ENCODE data around the gene A2ML1.
"Not testable (repeated sequence)": the region's sequence is repeated elsewhere in the genome, so short reads cannot be mapped to it uniquely, and the experiment has no call there.

The A2ML1 gene

GRCh38 chr12:8916154-8916553, 93.7 kb downstream of the A2ML1 start:
- no peaks in the 10 kb centered on the region for H4K20me1 ChIP-seq (ENCODE audit: control insufficient read depth, insufficient read depth, low read depth, low read length)
- no peaks in the 10 kb centered on the region for H3K9me2 ChIP-seq (replicated peaks; ENCODE audit: control insufficient read depth, low read length)
- peaks cover 22% of the 10 kb centered on the region for H3F3A ChIP-seq (ENCODE audit: control insufficient read depth, insufficient read depth)
- H3K4me3 ChIP-seq (ENCODE audit: low read length) = peak overlapping the region; percentile 98
- H3K9me3 ChIP-seq (ENCODE audit: control insufficient read depth, insufficient read depth, low read length) = no peaks in the 10 kb centered on the region
- TF ChIP-seq CTCF (IDR thresholded peaks at IDR 0.05; ENCODE audit: low read depth, low read length, poor library complexity, severe bottlenecking) = no peak
- TF ChIP-seq EZH2phosphoT487 (IDR thresholded peaks at IDR 0.05; ENCODE audit: borderline replicate concordance, low read length) = no peak
- no peak overlapping the region for H3K27ac ChIP-seq (ENCODE audit: low read depth, low read length)
- peak overlapping the region; percentile 80 for H3K4me2 ChIP-seq (ENCODE audit: low read length)
- no peaks in the 10 kb centered on the region for H3K27me3 ChIP-seq (ENCODE audit: control insufficient read depth, low read length)
- peaks cover 9% of the 10 kb centered on the region for H3K36me3 ChIP-seq (ENCODE audit: control insufficient read depth, low read length)
- H3K79me2 ChIP-seq (ENCODE audit: control insufficient read depth, low read length) = peaks cover 26% of the 10 kb centered on the region
- H3K4me1 ChIP-seq (ENCODE audit: control insufficient read depth, low read length) = peaks cover 45% of the 10 kb centered on the region

GRCh38 chr12:8917031-8917430, 94.6 kb downstream of the A2ML1 start:
- peaks cover 36% of the 10 kb centered on the region for H3K4me1 ChIP-seq (ENCODE audit: control insufficient read depth, low read length)
- peak overlapping the region; percentile 80; the same call in 1 of the 2 replicates for H3K4me2 ChIP-seq (ENCODE audit: low read length)
- no peaks in the 10 kb centered on the region for H3K9me3 ChIP-seq (ENCODE audit: control insufficient read depth, insufficient read depth, low read length)
- H3K9me2 ChIP-seq (replicated peaks; ENCODE audit: control insufficient read depth, low read length) = no peaks in the 10 kb centered on the region
- no peaks in the 10 kb centered on the region for H3K27me3 ChIP-seq (ENCODE audit: control insufficient read depth, low read length)
- no peak for TF ChIP-seq EZH2phosphoT487 (IDR thresholded peaks at IDR 0.05; ENCODE audit: borderline replicate concordance, low read length)
- H3F3A ChIP-seq (ENCODE audit: control insufficient read depth, insufficient read depth) = peaks cover 19% of the 10 kb centered on the region
- no peak overlapping the region for H3K27ac ChIP-seq (ENCODE audit: low read depth, low read length)
- peaks cover 13% of the 10 kb centered on the region for H3K36me3 ChIP-seq (ENCODE audit: control insufficient read depth, low read length)
- H3K79me2 ChIP-seq (ENCODE audit: control insufficient read depth, low read length) = peaks cover 26% of the 10 kb centered on the region
- no peak overlapping the region for H3K4me3 ChIP-seq (ENCODE audit: low read length)
- H4K20me1 ChIP-seq (ENCODE audit: control insufficient read depth, insufficient read depth, low read depth, low read length) = no peaks in the 10 kb centered on the region

GRCh38 chr12:8917751-8918150, 95.3 kb downstream of the A2ML1 start:
- no peak overlapping the region for H3K4me2 ChIP-seq (ENCODE audit: low read length)
- no peaks in the 10 kb centered on the region for H3K9me3 ChIP-seq (ENCODE audit: control insufficient read depth, insufficient read depth, low read length)
- H4K20me1 ChIP-seq (ENCODE audit: control insufficient read depth, insufficient read depth, low read depth, low read length) = no peaks in the 10 kb centered on the region
- peaks cover 26% of the 10 kb centered on the region for H3K79me2 ChIP-seq (ENCODE audit: control insufficient read depth, low read length)
- no peak overlapping the region for H3K27ac ChIP-seq (ENCODE audit: low read depth, low read length)
- H3F3A ChIP-seq (ENCODE audit: control insufficient read depth, insufficient read depth) = peaks cover 14% of the 10 kb centered on the region
- peaks cover 16% of the 10 kb centered on the region for H3K36me3 ChIP-seq (ENCODE audit: control insufficient read depth, low read length)
- H3K27me3 ChIP-seq (ENCODE audit: control insufficient read depth, low read length) = no peaks in the 10 kb centered on the region
- H3K9me2 ChIP-seq (replicated peaks; ENCODE audit: control insufficient read depth, low read length) = no peaks in the 10 kb centered on the region
- H3K4me3 ChIP-seq (ENCODE audit: low read length) = no peak overlapping the region
- peaks cover 29% of the 10 kb centered on the region for H3K4me1 ChIP-seq (ENCODE audit: control insufficient read depth, low read length)
- TF ChIP-seq EZH2phosphoT487 (IDR thresholded peaks at IDR 0.05; ENCODE audit: borderline replicate concordance, low read length) (no peak), CTCF (IDR thresholded peaks at IDR 0.05; ENCODE audit: low read depth, low read length, poor library complexity, severe bottlenecking) (no peak)

GRCh38 chr12:8919643-8920042, 97.2 kb downstream of the A2ML1 start:
- not testable (repeated sequence) for H3K4me3 ChIP-seq (ENCODE audit: low read length); H3K27me3 ChIP-seq (ENCODE audit: control insufficient read depth, low read length); H3K9me2 ChIP-seq (replicated peaks; ENCODE audit: control insufficient read depth, low read length); H3K9me3 ChIP-seq (ENCODE audit: control insufficient read depth, insufficient read depth, low read length); H4K20me1 ChIP-seq (ENCODE audit: control insufficient read depth, insufficient read depth, low read depth, low read length); H3F3A ChIP-seq (ENCODE audit: control insufficient read depth, insufficient read depth); H3K4me2 ChIP-seq (ENCODE audit: low read length); H3K27ac ChIP-seq (ENCODE audit: low read depth, low read length)
- H3K79me2 ChIP-seq (ENCODE audit: control insufficient read depth, low read length) = peaks cover 26% of the 10 kb centered on the region
- peaks cover 20% of the 10 kb centered on the region for H3K36me3 ChIP-seq (ENCODE audit: control insufficient read depth, low read length)
- H3K4me1 ChIP-seq (ENCODE audit: control insufficient read depth, low read length) = peaks cover 15% of the 10 kb centered on the region
